Activated T-helper 2 cell treated with anti-CD3 and anti-CD28 coated beads, Interferon-gamma antibody, Interleukin-2, Interleukin-4, amounts not matched to agents 10 μg/mL and 5 μg/mL and 100 μg/mL, durations not matched to agents 14 hours and 24 hours and 36 hours (primary cell): ENCODE data around the gene DOCK7. TPM values are rescaled to one million over a fixed set of nuclear protein-coding genes. Genes with fewer than 3 reads are reported as not detected.

Experiments used
- DNase-seq: peaks from one replicate; pipeline ENCODE4 v3.0.0; 2021; ENCODE audit warnings: low spot score
- H3K27ac Mint-ChIP-seq: one replicate; pipeline ENCODE4 v1.8.0; 2021; ENCODE audit warnings: mixed read lengths
- H3K27me3 Mint-ChIP-seq: one replicate; pipeline ENCODE4 v1.8.0; 2021; ENCODE audit warnings: low read depth, mixed read lengths
- H3K36me3 Mint-ChIP-seq: one replicate; pipeline ENCODE4 v1.8.0; 2021; ENCODE audit warnings: low read depth, mixed read lengths
- H3K4me1 Mint-ChIP-seq: one replicate; pipeline ENCODE4 v1.8.0; 2021; ENCODE audit warnings: low read depth, mixed read lengths
- H3K4me3 Mint-ChIP-seq: one replicate; pipeline ENCODE4 v1.8.0; 2021; ENCODE audit warnings: low read depth, mild to moderate bottlenecking, moderate library complexity, mixed read lengths
- H3K9me3 Mint-ChIP-seq: one replicate; pipeline ENCODE4 v1.8.0; 2021; ENCODE audit warnings: mixed read lengths
- intact Hi-C: fragments of 100-400 bp; cut with micrococcal nuclease; formaldehyde crosslinking; loops from one replicate; pipeline ENCODE4 v1.15.1; 2023
- total RNA-seq: library from RNA; stranded (reverse); gene quantifications from 2 replicates; pipeline ENCODE4 v1.2.3, GENCODE V29; 2022

Gene DOCK7
- total RNA-seq, 1 donor from 2014 or later, result 17.8 TPM

GRCh38 chr1:62426237-62426636 lies 261.9 kb downstream of the DOCK7 start:
- Mint-ChIP-seq H3K4me1 (no peaks in the 10 kb centered on the region), H3K36me3 (no peaks in the 10 kb centered on the region), H3K27me3 (peaks cover 4% of the 10 kb centered on the region), H3K4me3 (no peak overlapping the region), H3K27ac (no peak overlapping the region), H3K9me3 (no peaks in the 10 kb centered on the region)
- no peak for DNase-seq
- intact Hi-C loops, result no loop called here

- Mint-ChIP-seq H3K27me3 (peaks cover 3% of the 10 kb centered on the region), H3K27ac (no peak overlapping the region), H3K4me3 (no peak overlapping the region), H3K36me3 (no peaks in the 10 kb centered on the region), H3K9me3 (no peaks in the 10 kb centered on the region), H3K4me1 (no peaks in the 10 kb centered on the region)
- intact Hi-C loops, result no loop called here
- no peak for DNase-seq
These were observed 263.1 kb downstream of the DOCK7 start for GRCh38 chr1:62425041-62425440.

GRCh38 chr1:62424411-62424810 lies 263.8 kb downstream of the DOCK7 start:
- no peak overlapping the region for H3K27ac Mint-ChIP-seq
- no peak for DNase-seq
- intact Hi-C loops, result no loop called here

GRCh38 chr1:62423580-62424242 lies 264.5 kb downstream of the DOCK7 start:
- Mint-ChIP-seq H3K27ac (no peak overlapping the region), H3K27me3 (peaks cover 8% of the 10 kb centered on the region), H3K36me3 (no peaks in the 10 kb centered on the region), H3K4me3 (no peak overlapping the region), H3K4me1 (no peaks in the 10 kb centered on the region), H3K9me3 (no peaks in the 10 kb centered on the region)
- intact Hi-C loops, result no loop called here
- DNase-seq, result no peak

More at GRCh38 chr1:62424411-62424810, 263.8 kb downstream of the DOCK7 start:
- H3K27me3 Mint-ChIP-seq, result peaks cover 5% of the 10 kb centered on the region
- no peaks in the 10 kb centered on the region for H3K9me3 Mint-ChIP-seq
- no peaks in the 10 kb centered on the region for H3K4me1 Mint-ChIP-seq
- H3K36me3 Mint-ChIP-seq, result no peaks in the 10 kb centered on the region
- no peak overlapping the region for H3K4me3 Mint-ChIP-seq

GRCh38 chr1:62420214-62420613 lies 268.0 kb downstream of the DOCK7 start:
- no peaks in the 10 kb centered on the region for H3K36me3 Mint-ChIP-seq
- no peaks in the 10 kb centered on the region for H3K4me1 Mint-ChIP-seq
- DNase-seq, result no peak
- H3K9me3 Mint-ChIP-seq, result no peaks in the 10 kb centered on the region
- no peak overlapping the region for H3K4me3 Mint-ChIP-seq
- peaks cover 9% of the 10 kb centered on the region for H3K27me3 Mint-ChIP-seq
- no peak overlapping the region for H3K27ac Mint-ChIP-seq
- intact Hi-C loops, result no loop called here

- no peak for DNase-seq
- no peak overlapping the region for H3K27ac Mint-ChIP-seq
- H3K36me3 Mint-ChIP-seq, result no peaks in the 10 kb centered on the region
- no peaks in the 10 kb centered on the region for H3K9me3 Mint-ChIP-seq
- H3K27me3 Mint-ChIP-seq, result peaks cover 9% of the 10 kb centered on the region
- no peaks in the 10 kb centered on the region for H3K4me1 Mint-ChIP-seq
- intact Hi-C loops, result no loop called here
- H3K4me3 Mint-ChIP-seq, result no peak overlapping the region
These were observed 270.7 kb downstream of the DOCK7 start for GRCh38 chr1:62417351-62417999.

GRCh38 chr1:62415687-62416086 lies 272.5 kb downstream of the DOCK7 start:
- Mint-ChIP-seq H3K36me3 (no peaks in the 10 kb centered on the region), H3K9me3 (no peaks in the 10 kb centered on the region), H3K4me3 (no peak overlapping the region), H3K27ac (no peak overlapping the region), H3K4me1 (no peaks in the 10 kb centered on the region), H3K27me3 (peaks cover 9% of the 10 kb centered on the region)
- intact Hi-C loops, result no loop called here
- no peak for DNase-seq

GRCh38 chr1:62407398-62408009 lies 280.7 kb downstream of the DOCK7 start:
- Mint-ChIP-seq H3K27ac (no peak overlapping the region), H3K4me3 (no peak overlapping the region), H3K9me3 (no peaks in the 10 kb centered on the region), H3K27me3 (peaks cover 6% of the 10 kb centered on the region), H3K4me1 (no peaks in the 10 kb centered on the region), H3K36me3 (no peaks in the 10 kb centered on the region)
- no peak for DNase-seq
- intact Hi-C loops, result loop anchor here (1.0 to 2.0 kb wide), 2 partner anchors 232 to 325 kb away; no protein-coding TSS in a partner anchor

- H3K36me3 Mint-ChIP-seq, result no peaks in the 10 kb centered on the region
- intact Hi-C loops, result loop anchor here (2.0 kb wide), 1 partner anchor 324 kb away; no protein-coding TSS in a partner anchor
- H3K9me3 Mint-ChIP-seq, result no peaks in the 10 kb centered on the region
- no peak overlapping the region for H3K27ac Mint-ChIP-seq
- no peak overlapping the region for H3K4me3 Mint-ChIP-seq
- no peaks in the 10 kb centered on the region for H3K4me1 Mint-ChIP-seq
- H3K27me3 Mint-ChIP-seq, result peaks cover 6% of the 10 kb centered on the region
- DNase-seq, result no peak
These were observed 281.6 kb downstream of the DOCK7 start for GRCh38 chr1:62406576-62406975.

- Mint-ChIP-seq H3K36me3 (no peaks in the 10 kb centered on the region), H3K4me3 (no peak overlapping the region), H3K4me1 (no peaks in the 10 kb centered on the region), H3K27me3 (peaks cover 6% of the 10 kb centered on the region), H3K9me3 (no peaks in the 10 kb centered on the region), H3K27ac (no peak overlapping the region)
- DNase-seq, result no peak
- intact Hi-C loops, result no loop called here
These were observed 282.9 kb downstream of the DOCK7 start for GRCh38 chr1:62405247-62405646.

Other genes with a start within 250 kb of the DOCK7 start
- gene ANGPTL3, start 90.9 kb downstream of the DOCK7 start, total RNA-seq, result not detected in 2 replicates
- 8.2 and 10.1 TPM in 2 replicates for gene ATG4C, start 95.7 kb upstream of the DOCK7 start, total RNA-seq